ENCODE data around the gene MOGAT1. TPM values are rescaled to one million over a fixed set of nuclear protein-coding genes. Genes with fewer than 3 reads are reported as not detected.

The MOGAT1 gene
- total RNA-seq, 1 experiment from 2014 or later: 0.22 TPM

- BruUV-seq (replicated peaks): no TSS peak
- no peaks in the 10 kb centered on the region for H3K27me3 ChIP-seq (ENCODE audit: insufficient read depth, low read length)
- CTCF ChIA-PET: no interaction called here
- TF ChIP-seq EZH2 (IDR thresholded peaks at IDR 0.05) (no peak), EZH2phosphoT487 (IDR thresholded peaks at IDR 0.05; ENCODE audit: borderline replicate concordance) (no peak), SRF (IDR thresholded peaks at IDR 0.05; ENCODE audit: low read depth) (no peak)
- DNase-seq (ENCODE audit: low read depth, low spot score) (no peak), ATAC-seq (no peak)
- no peak overlapping the region for H3K27ac ChIP-seq (ENCODE audit: low read depth, low read length)
- H4K20me1 ChIP-seq (ENCODE audit: insufficient read depth): no peaks in the 10 kb centered on the region
- no peaks in the 10 kb centered on the region for H3K9me3 ChIP-seq (ENCODE audit: control insufficient read depth in 1 of 2, insufficient read depth in 1 of 2, low read depth in 1 of 2, low read length in 2 of 2)
- H3K4me3 ChIP-seq (replicated peaks in 1 of 2; ENCODE audit: low read depth in 1 of 2, low read length in 2 of 2): no peak overlapping the region
- no peak overlapping the region for H2AFZ ChIP-seq (ENCODE audit: low read depth, low read length, poor library complexity, severe bottlenecking)
- RAD21 ChIA-PET (ENCODE audit: low non-redundant PET in 1 of 2, low total read pairs in 2 of 2, uncharacterized antibody in 2 of 2, unreplicated experiment in 2 of 2): no interaction called here
- no peaks in the 10 kb centered on the region for H3K36me3 ChIP-seq (ENCODE audit: control insufficient read depth in 1 of 2, insufficient read depth in 2 of 2, low read length in 2 of 2)
- intact Hi-C loops (cut with micrococcal nuclease): no loop called here
- no peak overlapping the region for H3K9ac ChIP-seq (ENCODE audit: low read length)
- H3K9me2 ChIP-seq (ENCODE audit: insufficient read depth): no peaks in the 10 kb centered on the region
- no peak overlapping the region for H3K4me2 ChIP-seq (ENCODE audit: low read length)
- H3K79me2 ChIP-seq (ENCODE audit: insufficient read depth, low read length): no peaks in the 10 kb centered on the region
- POLR2A ChIA-PET: no interaction called here
- H3K4me1 ChIP-seq (ENCODE audit: control insufficient read depth in 1 of 2, insufficient read depth in 2 of 2, low read length in 2 of 2): no peaks in the 10 kb centered on the region
These were observed 8.0 kb upstream of the MOGAT1 start for GRCh38 chr2:222663479-222663878.

- no peak overlapping the region for H3K4me2 ChIP-seq (ENCODE audit: low read length)
- no peak for TF ChIP-seq MAX (IDR thresholded peaks at IDR 0.05)
- no peak for TF ChIP-seq RAD21 (IDR thresholded peaks at IDR 0.05; ENCODE audit: low read depth)
- no peak for TF ChIP-seq TCF7L2 (IDR thresholded peaks at IDR 0.05; ENCODE audit: borderline replicate concordance, extremely low read depth, insufficient read depth, insufficient read length)
- TF ChIP-seq POLR2A (IDR thresholded peaks at IDR 0.05; ENCODE audit: borderline replicate concordance, extremely low read depth, insufficient read depth, insufficient read length): no peak
- TF ChIP-seq POLR2AphosphoS5 (IDR thresholded peaks at IDR 0.05; ENCODE audit: low read depth, low read length): no peak
- no peak for TF ChIP-seq EGR1 (IDR thresholded peaks at IDR 0.05; ENCODE audit: low read depth)
- intact Hi-C loops (cut with micrococcal nuclease): no loop called here
- BruUV-seq (replicated peaks): no TSS peak
- DNase-seq (ENCODE audit: low read depth, low spot score) (no peak), ATAC-seq (no peak)
- no peak overlapping the region for H2AFZ ChIP-seq (ENCODE audit: low read depth, low read length, poor library complexity, severe bottlenecking)
- H4K20me1 ChIP-seq (ENCODE audit: insufficient read depth): no peaks in the 10 kb centered on the region
- H3K36me3 ChIP-seq (ENCODE audit: control insufficient read depth in 1 of 2, insufficient read depth in 2 of 2, low read length in 2 of 2): no peaks in the 10 kb centered on the region
- ChIA-PET POLR2A (no interaction called here), RAD21 (ENCODE audit: low non-redundant PET in 1 of 2, low total read pairs in 2 of 2, uncharacterized antibody in 2 of 2, unreplicated experiment in 2 of 2) (no interaction called here), CTCF (no interaction called here)
- no peaks in the 10 kb centered on the region for H3K4me1 ChIP-seq (ENCODE audit: control insufficient read depth in 1 of 2, insufficient read depth in 2 of 2, low read length in 2 of 2)
- H3K27ac ChIP-seq (ENCODE audit: low read depth, low read length): no peak overlapping the region
- no peak overlapping the region for H3K9ac ChIP-seq (ENCODE audit: low read length)
- H3K9me3 ChIP-seq (ENCODE audit: control insufficient read depth in 1 of 2, insufficient read depth in 1 of 2, low read depth in 1 of 2, low read length in 2 of 2): no peaks in the 10 kb centered on the region
- H3K9me2 ChIP-seq (ENCODE audit: insufficient read depth): no peaks in the 10 kb centered on the region
- no peak overlapping the region for H3K4me3 ChIP-seq (replicated peaks in 1 of 2; ENCODE audit: low read depth in 1 of 2, low read length in 2 of 2)
- H3K27me3 ChIP-seq (ENCODE audit: insufficient read depth, low read length): no peaks in the 10 kb centered on the region
- no peaks in the 10 kb centered on the region for H3K79me2 ChIP-seq (ENCODE audit: insufficient read depth, low read length)
These were observed 2.8 kb upstream of the MOGAT1 start for GRCh38 chr2:222668494-222669154.

Measured in HCT116 (cell line).